Measurements from ENCODE around the gene LOXL1.

LOXL1 gene

GRCh38 chr15:73926219-73927002, at the start of gene LOXL1:
TSS of gene LOXL1 (plus strand) at chr15:73926462. CDS start at chr15:73926784, 322 bp downstream.
- peak; percentile 39 for DNase-seq

GRCh38 chr15:73879426-73879825, 46.8 kb upstream of the LOXL1 start:
- no peak for DNase-seq

GRCh38 chr15:73881579-73882320, 44.5 kb upstream of the LOXL1 start:
- no peak for DNase-seq

- DNase-seq, result no peak
Measured at GRCh38 chr15:73882761-73883419, 43.4 kb upstream of the LOXL1 start.

GRCh38 chr15:73884159-73884558, 42.1 kb upstream of the LOXL1 start:
- no peak for DNase-seq

GRCh38 chr15:73885954-73886700, 40.1 kb upstream of the LOXL1 start:
- no peak for DNase-seq

GRCh38 chr15:73886717-73887345, 39.4 kb upstream of the LOXL1 start:
- DNase-seq, result no peak

- no peak for DNase-seq
Measured at GRCh38 chr15:73887481-73887880, 38.8 kb upstream of the LOXL1 start.

GRCh38 chr15:73888224-73889041, 37.8 kb upstream of the LOXL1 start:
- DNase-seq, result no peak

GRCh38 chr15:73889053-73889761, 37.1 kb upstream of the LOXL1 start:
- DNase-seq, result no peak

GRCh38 chr15:73889762-73890124, 36.5 kb upstream of the LOXL1 start:
- DNase-seq, result no peak

GRCh38 chr15:73891328-73892315, 34.6 kb upstream of the LOXL1 start:
- DNase-seq, result no peak

GRCh38 chr15:73892446-73893226, 33.6 kb upstream of the LOXL1 start:
- no peak for DNase-seq

- DNase-seq, result no peak
Measured at GRCh38 chr15:73894133-73894814, 32.0 kb upstream of the LOXL1 start.

- peak; percentile 4 for DNase-seq
Measured at GRCh38 chr15:73897441-73898261, 28.6 kb upstream of the LOXL1 start.

GRCh38 chr15:73899197-73900094, 26.8 kb upstream of the LOXL1 start:
- no peak for DNase-seq
